GM18868 (cell line): ENCODE measurements around the gene CKLF.
"Not testable (repeated sequence)": the region's sequence is repeated elsewhere in the genome, so short reads cannot be mapped to it uniquely, and the experiment has no call there.

Source experiments
- ATAC-seq: cut with Tn5 transposase; IDR thresholded peaks from one replicate; pipeline ENCODE4 v1.9.1; 2021; ENCODE audit warnings: mild to moderate bottlenecking, moderate library complexity; ENCODE audit not compliant: unreplicated experiment

The CKLF gene

DNA sequence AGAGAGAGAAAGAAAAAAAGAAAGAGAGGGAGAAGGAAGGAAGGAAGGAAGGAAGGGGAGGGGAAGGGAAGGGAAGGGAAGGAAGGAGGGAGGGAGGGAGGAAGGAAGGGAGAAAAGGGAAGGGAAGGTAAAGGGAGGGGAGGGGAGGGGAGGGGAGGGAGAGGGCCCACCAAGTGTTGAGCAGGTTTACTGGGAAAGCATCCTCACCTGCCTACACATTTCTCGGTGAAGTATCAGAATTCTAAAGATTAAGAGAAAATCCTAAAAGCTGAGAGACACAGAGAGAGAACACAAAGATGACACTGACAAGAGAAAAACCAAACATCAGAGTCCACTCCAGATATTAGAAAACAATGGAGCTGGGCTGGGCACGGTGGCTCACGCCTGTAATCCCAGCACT is 39.9 kb downstream of the CKLF start:
- ATAC-seq, result no peak

DNA sequence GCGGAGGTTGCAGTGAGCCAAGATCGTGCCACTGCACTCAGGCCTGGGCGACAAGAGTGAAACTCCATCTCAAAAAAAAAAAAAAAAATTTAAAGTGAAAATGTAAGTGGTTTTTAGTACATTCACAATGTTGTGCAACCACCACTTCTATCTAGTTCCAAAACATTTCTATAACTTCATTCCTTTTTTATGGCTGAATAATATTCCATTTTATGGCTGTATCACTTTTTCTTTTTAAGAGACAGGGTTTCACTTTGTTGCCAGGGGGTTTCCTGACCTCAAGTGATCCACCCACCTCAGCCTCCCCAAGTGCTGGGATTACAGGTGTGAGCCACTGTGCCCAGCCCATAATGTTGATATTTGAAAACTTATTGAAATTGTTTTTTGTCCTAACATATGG is 40.4 kb downstream of the CKLF start:
- ATAC-seq, result no peak

- ATAC-seq, result no peak
Measured at GRCh38 chr16:66594739-66595138, 42.4 kb downstream of the CKLF start.

GRCh38 chr16:66596559-66596958 is 44.2 kb downstream of the CKLF start:
- not testable (repeated sequence) for ATAC-seq

DNA sequence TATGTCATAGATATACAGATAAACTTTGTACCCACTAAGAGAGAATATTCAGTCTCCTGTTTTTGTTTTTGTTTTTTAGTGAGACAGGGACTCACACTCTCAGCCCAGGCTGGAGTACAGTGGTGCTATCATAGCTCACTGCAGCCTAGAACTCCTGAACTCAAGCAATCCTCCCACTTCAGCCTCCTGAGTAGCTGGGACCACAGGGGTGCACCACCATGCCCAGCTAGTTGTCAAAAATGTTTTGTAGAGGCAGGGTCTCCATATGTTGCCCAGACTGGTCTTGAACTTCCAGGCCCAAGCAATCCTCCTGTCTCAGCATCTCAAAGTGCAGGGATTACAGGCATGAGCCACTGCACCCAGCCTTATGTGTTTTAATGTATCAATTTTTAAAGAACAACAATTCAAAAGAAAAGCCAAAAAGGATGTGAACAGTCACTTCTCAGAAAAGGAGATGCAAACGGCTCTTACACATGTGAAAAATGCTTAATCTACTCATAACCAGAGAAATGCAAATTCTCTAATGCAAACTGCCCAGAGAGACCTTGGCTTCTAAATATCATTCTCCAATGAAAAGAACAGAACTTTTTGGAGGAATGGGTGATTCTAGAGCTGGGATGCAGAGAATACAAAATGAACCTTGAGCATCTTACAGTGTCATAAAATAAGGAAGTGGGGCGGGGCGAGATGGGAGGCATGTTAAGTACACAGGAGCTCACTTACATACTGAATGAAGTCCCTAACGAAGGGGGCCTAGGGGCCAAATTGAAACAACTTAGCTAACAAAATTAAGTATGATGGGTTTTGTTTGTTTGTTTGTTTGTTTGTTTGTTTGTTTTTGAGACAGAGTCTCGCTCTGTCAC is 44.8 kb downstream of the CKLF start:
- no peak for ATAC-seq

DNA sequence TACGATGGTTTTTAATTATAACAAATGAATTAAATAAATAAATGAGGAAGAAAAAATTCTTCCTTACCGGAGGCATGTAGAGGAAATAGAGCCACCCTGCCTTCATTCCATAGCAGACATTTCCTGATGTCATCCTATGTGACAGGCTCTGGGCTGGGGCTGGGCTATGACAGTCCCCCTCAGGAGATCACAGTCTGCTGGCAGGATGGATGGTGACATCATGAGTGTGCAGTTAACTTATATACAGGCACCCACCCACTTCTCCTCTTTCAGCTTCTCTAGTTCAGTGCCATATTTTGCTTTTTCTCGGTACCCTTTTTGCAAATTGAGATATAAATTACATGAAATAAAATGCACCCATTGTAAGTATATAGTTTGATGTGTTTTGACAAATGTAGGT is 45.7 kb downstream of the CKLF start:
- ATAC-seq, result no peak

GRCh38 chr16:66599726-66600125 is 47.4 kb downstream of the CKLF start:
- ATAC-seq, result no peak

- ATAC-seq, result no peak
Measured at GRCh38 chr16:66600477-66600876, 48.1 kb downstream of the CKLF start.

DNA sequence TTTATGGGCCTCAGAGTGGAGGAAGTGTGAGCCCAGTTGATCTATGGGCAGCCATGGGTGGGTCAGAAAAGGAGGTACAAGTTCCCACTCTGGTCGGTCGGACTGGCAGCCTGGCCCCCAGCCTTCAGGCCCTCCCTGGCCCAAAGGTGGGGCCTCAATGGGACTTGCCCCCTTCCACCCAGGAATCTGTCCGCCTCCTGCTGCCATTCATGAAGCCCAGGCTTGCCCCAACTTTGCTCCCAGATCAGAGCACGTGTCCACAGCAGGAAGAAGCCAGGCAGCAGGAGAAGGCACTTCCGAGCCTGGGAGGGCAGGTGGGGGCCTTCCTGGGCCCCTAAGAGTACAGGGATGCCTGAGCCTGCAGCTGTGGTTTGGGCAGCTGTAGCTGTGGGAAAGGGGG is 49.1 kb downstream of the CKLF start:
- ATAC-seq, result no peak

DNA sequence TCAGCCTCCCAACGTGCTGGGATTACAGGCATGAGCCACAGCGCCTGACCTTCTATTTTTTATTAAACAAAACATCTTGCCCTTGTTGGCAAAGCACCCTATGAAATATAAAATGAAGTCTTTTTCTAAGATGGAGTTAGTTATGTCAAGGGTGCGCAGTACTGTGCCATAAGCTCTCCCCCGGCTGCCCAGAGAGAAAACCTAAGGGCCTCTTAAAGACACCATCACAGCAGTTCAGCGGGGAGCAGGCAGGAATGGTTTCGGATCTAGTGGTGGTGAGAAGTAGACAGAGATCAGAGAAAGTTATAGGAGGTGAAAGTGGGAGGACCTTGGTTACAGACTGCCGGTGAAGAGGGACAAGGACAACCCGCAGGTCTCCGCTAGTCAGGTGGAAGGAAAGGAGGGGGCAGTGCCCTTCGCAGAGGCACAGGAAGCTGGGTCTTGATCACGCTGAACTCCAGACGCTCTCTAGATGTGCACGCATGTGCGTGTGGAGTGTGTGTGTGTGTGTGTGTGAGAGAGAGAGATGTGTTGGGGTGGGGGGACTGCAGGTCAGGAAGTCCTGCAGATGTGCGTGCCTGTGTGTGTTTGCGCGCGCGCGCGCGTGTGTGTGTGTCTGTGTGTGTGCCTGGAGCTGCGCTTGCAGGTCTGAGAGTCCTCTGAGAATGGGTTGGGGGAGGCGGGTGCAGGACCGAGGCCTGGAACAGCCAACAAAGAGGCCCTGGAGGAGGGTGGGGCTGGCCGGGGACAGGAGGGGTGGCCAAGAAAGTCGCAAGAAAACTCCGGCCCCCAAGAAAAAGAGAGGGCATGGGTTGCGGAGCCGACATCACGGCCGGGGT is 51.4 kb downstream of the CKLF start:
- peak; percentile 19 for ATAC-seq

- peak; percentile 61 for ATAC-seq
Measured at GRCh38 chr16:66604376-66605176, 52.2 kb downstream of the CKLF start, which contains the start of gene CMTM3. TSS of gene CMTM3 (plus strand) at chr16:66604704. CDS start at chr16:66604806, 102 bp downstream.

DNA sequence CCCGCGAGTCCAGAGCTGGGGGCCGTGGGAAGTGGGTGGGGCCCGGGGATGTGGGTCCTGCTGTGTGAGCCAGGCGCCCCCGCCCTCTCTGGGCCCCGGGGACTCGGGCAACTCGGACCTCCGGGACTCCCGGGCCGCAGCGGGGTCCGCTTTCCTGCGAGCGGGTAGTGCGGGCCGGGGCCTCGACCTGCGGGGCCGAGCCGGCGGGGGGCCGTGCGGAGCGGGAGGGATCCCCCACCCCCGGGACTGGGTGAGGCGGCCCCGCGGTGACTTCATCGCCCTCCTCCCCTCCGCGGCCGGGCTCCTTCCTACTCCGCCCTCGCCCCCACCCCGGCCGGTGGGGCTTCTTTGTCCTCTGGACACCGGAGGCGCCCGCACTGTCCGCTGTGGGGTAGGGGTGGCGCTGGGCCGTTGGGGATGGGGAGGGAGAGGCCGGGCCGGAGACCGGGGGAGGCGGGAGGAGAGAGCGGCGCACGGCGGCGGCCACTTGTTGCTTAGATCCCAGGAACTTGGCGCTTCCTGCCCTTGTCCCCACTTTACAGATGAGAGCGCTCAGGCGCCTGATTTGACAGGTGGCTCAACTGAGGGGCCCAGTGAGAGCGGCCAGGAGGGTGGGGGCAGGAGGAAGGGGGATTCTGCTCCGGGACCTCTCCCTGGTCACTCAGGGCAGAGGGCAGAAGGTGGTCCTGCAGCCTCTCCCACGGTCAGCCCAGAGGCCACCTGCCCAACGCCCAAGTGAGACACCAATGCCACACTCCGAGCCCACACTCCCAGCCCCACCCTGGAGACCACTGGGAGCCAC is 53.0 kb downstream of the CKLF start:
- peak; percentile 6 for ATAC-seq

- peak; percentile 44 for ATAC-seq
Measured at GRCh38 chr16:66605979-66606751, 53.8 kb downstream of the CKLF start.

GRCh38 chr16:66608241-66609138 is 56.1 kb downstream of the CKLF start:
- ATAC-seq, result peak; percentile 37

- ATAC-seq, result no peak
Measured at GRCh38 chr16:66609139-66609510, 56.7 kb downstream of the CKLF start.

- no peak for ATAC-seq
Measured at GRCh38 chr16:66610111-66610820, 57.9 kb downstream of the CKLF start.

GRCh38 chr16:66611911-66612310 is 59.5 kb downstream of the CKLF start:
- not testable (repeated sequence) for ATAC-seq

GRCh38 chr16:66612422-66612821 is 60.0 kb downstream of the CKLF start:
- ATAC-seq, result no peak
